ENCODE measurements around the gene UBA3. TPM values are rescaled to one million over a fixed set of nuclear protein-coding genes. Genes with fewer than 3 reads are reported as not detected.

The UBA3 gene
- total RNA-seq, 4 donors from 2014 or later = 39.5 to 72.3 (median 46.1) TPM

DNA sequence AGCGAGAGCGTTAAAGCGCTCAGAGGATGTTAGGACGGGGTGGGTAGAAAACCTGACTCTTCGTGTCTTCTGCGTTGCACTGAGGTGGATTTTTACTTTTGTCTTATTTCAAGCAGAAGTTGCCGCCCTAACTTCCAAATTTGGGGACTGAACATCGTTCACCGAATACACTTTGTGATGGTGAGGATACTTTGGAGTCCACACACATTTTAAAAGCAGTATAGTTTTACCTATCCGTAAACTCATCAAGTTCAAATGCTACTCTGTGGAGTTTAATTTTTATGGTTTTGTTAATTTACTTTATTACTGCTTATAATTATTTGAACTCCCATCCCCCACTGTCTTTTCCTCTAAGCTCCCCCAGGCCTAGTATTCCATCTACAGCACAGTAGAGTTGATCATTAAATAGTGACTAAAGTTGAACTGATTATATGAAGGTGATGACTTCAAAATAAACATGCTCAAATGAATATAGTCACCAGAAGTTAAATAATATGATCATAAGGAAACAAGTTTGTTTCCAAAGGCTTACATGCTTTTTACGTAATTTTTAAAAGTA, 66.1 kb downstream of the UBA3 start:
- no peak for TF ChIP-seq POLR2AphosphoS5 (IDR thresholded peaks at IDR 0.05)
- no peak for TF ChIP-seq POLR2A (IDR thresholded peaks at IDR 0.05; ENCODE audit: low read depth)
- TF ChIP-seq, protein P1, sequence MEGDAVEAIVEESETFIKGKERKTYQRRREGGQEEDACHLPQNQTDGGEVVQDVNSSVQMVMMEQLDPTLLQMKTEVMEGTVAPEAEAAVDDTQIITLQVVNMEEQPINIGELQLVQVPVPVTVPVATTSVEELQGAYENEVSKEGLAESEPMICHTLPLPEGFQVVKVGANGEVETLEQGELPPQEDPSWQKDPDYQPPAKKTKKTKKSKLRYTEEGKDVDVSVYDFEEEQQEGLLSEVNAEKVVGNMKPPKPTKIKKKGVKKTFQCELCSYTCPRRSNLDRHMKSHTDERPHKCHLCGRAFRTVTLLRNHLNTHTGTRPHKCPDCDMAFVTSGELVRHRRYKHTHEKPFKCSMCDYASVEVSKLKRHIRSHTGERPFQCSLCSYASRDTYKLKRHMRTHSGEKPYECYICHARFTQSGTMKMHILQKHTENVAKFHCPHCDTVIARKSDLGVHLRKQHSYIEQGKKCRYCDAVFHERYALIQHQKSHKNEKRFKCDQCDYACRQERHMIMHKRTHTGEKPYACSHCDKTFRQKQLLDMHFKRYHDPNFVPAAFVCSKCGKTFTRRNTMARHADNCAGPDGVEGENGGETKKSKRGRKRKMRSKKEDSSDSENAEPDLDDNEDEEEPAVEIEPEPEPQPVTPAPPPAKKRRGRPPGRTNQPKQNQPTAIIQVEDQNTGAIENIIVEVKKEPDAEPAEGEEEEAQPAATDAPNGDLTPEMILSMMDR (IDR thresholded peaks at IDR 0.05) = no peak
- no peak for TF ChIP-seq EP300 (IDR thresholded peaks at IDR 0.05)
- 12% methylated on average over 11 of the region's 11 CpGs for WGBS
- no peaks in the 10 kb centered on the region for H3K27me3 ChIP-seq
- no peak for DNase-seq (ENCODE audit: extremely low spot score)
- H3K4me1 ChIP-seq = peaks cover 29 to 57% (median 50%) of the 10 kb centered on the region in 4 donors
- peak overlapping the region; percentile 98 to 99 (median 98) for H3K27ac ChIP-seq (replicated peaks in 1 of 4)
- intact Hi-C loops (cut with DNase I) = loop anchor here (5.0 kb wide), 1 partner anchor 38 kb away; the partner anchor contains the start of gene TMF1
- peaks cover 0 to 21% (median 6%) of the 10 kb centered on the region in 4 donors for H3K36me3 ChIP-seq
- no peaks in the 10 kb centered on the region for H3K9me3 ChIP-seq
- H3K4me3 ChIP-seq = peak overlapping the region; percentile 84 to 87 (median 86)

DNA sequence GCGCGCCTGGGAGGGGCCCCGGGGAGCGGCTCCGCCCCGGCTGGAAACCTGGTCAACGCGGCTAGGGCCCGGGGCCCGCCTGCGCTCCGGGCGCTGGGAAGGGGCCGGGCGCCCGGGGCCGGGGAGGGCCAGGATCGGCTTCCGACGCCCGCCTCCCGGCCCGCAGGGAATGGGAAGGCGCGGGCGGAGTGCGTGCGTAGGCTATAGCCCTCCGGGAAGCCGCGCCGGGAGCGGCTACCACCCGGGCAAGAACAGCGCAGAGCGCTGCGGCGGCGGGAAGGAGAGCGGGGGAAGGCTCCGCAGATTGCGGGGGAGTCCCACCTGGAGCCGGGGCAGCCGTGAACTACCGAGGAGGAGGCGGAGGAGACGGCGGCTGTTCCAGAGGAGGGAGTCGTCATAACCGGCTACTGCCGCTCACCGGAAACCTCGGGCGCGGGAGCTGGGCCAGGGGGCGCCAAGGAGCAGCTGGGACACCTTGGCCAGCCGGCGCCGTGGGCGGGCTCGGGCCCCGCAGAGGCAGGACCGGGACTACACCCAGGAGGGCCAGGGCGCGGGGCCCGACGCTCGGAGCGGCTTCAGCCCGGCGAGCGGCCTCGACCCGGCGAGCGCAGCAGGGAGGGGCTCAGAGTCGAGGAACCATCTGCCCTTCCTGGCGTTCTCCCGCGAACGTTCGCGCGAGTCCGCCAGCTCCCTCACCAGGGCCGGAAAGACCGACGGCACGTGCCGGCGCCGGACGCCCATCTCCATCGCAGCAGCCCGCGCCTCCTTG, 66.7 kb downstream of the UBA3 start, which contains the start of gene EOGT:
EOGT (minus strand) TSS at position 432 of the 769 bp plus-strand sequence. CDS start 3,838 bp downstream, outside the sequence.
- H3K27me3 ChIP-seq = no peaks in the 10 kb centered on the region
- intact Hi-C loops (cut with DNase I) = loop anchor here (5.0 kb wide), 1 partner anchor 39 kb away; the partner anchor contains the start of gene TMF1
- peak; percentile 10 for TF ChIP-seq EP300 (IDR thresholded peaks at IDR 0.05)
- TF ChIP-seq, protein P1 (IDR thresholded peaks at IDR 0.05) = peak; percentile 42 to 58 (median 46)
- TF ChIP-seq POLR2A (IDR thresholded peaks at IDR 0.05; ENCODE audit: low read depth) = no peak
- TF ChIP-seq POLR2AphosphoS5 (IDR thresholded peaks at IDR 0.05) = peak; percentile 78 to 87
- H3K4me1 ChIP-seq = peaks cover 31 to 64% (median 56%) of the 10 kb centered on the region in 4 donors
- 1% methylated on average over 54 of the region's 96 CpGs for WGBS
- peak within 1 kb of the TSS; percentile 84 to 87 (median 86) for H3K4me3 ChIP-seq
- H3K9me3 ChIP-seq = no peaks in the 10 kb centered on the region
- peak; percentile 94 for DNase-seq (ENCODE audit: extremely low spot score)
- H3K36me3 ChIP-seq = peaks cover 0 to 21% (median 8%) of the 10 kb centered on the region in 4 donors
- peak within 1 kb of the TSS; percentile 98 to 99 (median 98) for H3K27ac ChIP-seq (replicated peaks in 1 of 4)

DNA sequence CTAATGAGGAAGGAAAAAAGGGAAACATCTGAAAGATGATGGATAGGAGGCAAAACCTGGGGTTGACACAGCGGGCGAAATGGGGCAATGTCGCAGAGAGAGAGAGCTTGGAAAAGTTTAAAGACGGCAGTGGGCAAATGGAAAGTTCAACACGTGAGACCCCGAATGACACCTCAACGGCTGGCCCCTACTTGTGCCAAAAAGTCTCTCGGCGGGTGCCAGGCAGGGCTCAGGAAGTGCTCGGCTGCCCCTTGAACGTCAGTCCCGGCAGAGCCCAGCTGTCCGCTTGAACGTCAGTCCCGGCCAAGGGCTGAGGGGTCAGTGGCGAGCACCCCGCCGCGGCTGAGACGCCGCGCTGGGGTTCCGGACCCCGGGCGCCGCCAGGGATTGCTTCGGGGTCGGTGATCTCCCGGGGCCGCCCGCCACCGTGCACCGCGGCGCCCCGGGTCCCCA, 67.3 kb downstream of the UBA3 start:
- peak overlapping the region; percentile 84 to 87 (median 86) for H3K4me3 ChIP-seq
- H3K27me3 ChIP-seq = no peaks in the 10 kb centered on the region
- TF ChIP-seq POLR2A (IDR thresholded peaks at IDR 0.05; ENCODE audit: low read depth) = peak; percentile 17
- peak in 1 of 2 donors; percentile 3 for TF ChIP-seq POLR2AphosphoS5 (IDR thresholded peaks at IDR 0.05)
- TF ChIP-seq EP300 (IDR thresholded peaks at IDR 0.05) = no peak
- TF ChIP-seq, protein P1 (IDR thresholded peaks at IDR 0.05) = peak in 1 of 3 experiments; percentile 32
- no peaks in the 10 kb centered on the region for H3K9me3 ChIP-seq
- peaks cover 0 to 21% (median 10%) of the 10 kb centered on the region in 4 donors for H3K36me3 ChIP-seq
- peak overlapping the region; percentile 98 to 99 (median 98) for H3K27ac ChIP-seq (replicated peaks in 1 of 4)
- no peak for DNase-seq (ENCODE audit: extremely low spot score)
- peaks cover 31 to 70% (median 61%) of the 10 kb centered on the region in 4 donors for H3K4me1 ChIP-seq
- WGBS = 4% methylated on average over 12 of the region's 36 CpGs
- intact Hi-C loops (cut with DNase I) = loop anchor here (5.0 kb wide), 1 partner anchor 39 kb away; the partner anchor contains the start of gene TMF1

DNA sequence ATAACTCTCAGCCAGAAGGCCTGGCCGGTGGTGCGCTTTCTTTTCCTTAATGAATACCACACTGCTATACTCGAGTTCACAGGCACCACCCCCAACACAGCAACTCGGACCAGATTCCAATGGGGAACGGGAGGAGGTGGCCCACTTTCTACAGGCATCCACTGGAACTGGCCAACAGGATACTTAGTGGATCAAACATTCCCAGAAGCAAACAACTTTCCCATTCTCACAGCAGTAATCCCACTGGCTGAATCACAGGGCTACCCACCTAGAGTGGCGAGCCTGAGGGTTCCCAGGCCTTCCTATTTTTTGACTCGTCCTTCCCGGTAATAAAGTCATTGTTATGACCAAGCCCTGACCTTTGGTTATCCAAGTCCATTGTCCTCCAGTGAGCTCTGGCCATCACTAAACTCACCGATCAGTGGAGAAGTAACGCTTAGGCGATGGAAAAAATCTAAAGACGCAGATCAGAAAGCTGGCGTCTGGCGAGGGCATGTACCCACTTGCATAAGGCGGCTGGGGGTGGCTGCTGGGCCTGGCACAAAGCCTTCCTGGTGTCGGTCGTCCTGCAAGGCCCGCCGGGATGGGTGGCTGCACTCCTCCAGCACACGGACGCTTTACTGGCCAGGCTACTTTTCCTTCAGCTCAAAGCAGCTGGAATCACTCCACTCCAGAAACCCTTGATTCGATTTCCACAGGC, 67.9 kb downstream of the UBA3 start:
- Histone ChIP-seq H3K27ac (replicated peaks in 1 of 4) (peak overlapping the region; percentile 98 to 99 (median 98)), H3K4me1 (peaks cover 31 to 73% (median 63%) of the 10 kb centered on the region in 4 donors), H3K4me3 (peak overlapping the region; percentile 84 to 87 (median 86)), H3K27me3 (no peaks in the 10 kb centered on the region), H3K36me3 (peaks cover 0 to 27% (median 16%) of the 10 kb centered on the region in 4 donors), H3K9me3 (no peaks in the 10 kb centered on the region)
- TF ChIP-seq POLR2A (IDR thresholded peaks at IDR 0.05; ENCODE audit: low read depth) = no peak
- TF ChIP-seq, protein P1 (IDR thresholded peaks at IDR 0.05) = no peak
- TF ChIP-seq EP300 (IDR thresholded peaks at IDR 0.05) = peak; percentile 77
- TF ChIP-seq POLR2AphosphoS5 (IDR thresholded peaks at IDR 0.05) = no peak
- intact Hi-C loops (cut with DNase I) = loop anchor here (5.0 kb wide), 1 partner anchor 40 kb away; the partner anchor contains the start of gene TMF1
- 28% methylated on average over 22 of the region's 22 CpGs for WGBS
- DNase-seq (ENCODE audit: extremely low spot score) = no peak
